ENCODE data around the gene PRAMEF13.
"Not testable (repeated sequence)": the region's sequence is repeated elsewhere in the genome, so short reads cannot be mapped to it uniquely, and the experiment has no call there.

PRAMEF13 gene

DNA sequence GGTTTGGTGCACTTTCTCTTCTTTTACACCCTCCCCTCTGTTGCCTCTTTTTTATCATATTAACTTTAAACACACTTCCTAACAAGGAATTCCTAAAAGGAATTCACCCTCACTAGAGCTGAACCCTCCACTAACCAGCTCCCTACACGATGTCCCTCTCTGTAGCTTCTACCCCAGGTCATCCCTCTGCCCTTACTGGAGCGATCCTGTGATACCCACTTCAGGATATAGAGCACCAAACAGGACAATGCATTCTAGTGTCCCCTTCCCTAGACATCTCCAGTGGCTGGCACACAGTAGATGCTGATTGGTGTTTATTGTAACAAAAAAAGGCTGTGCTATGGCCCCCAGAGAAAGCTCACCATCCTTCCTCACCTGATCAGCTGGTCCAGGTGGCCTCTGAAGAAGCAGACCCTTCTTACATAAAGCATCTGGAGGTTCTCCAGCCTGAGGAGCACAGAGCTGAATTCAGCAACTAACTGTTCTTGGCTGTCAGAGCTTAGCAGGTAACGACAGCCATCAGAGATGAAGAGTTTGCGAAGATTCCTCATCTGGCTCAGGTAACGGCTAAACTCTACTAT lies 23.4 kb upstream of the PRAMEF13 start:
- no peaks in the 10 kb centered on the region for H3K36me3 Mint-ChIP-seq
- no peak overlapping the region for H3K4me3 Mint-ChIP-seq
- H3K27me3 Mint-ChIP-seq, result peaks cover 2% of the 10 kb centered on the region
- no peaks in the 10 kb centered on the region for H3K4me1 Mint-ChIP-seq
- H3K27ac Mint-ChIP-seq, result no peak overlapping the region
- no peaks in the 10 kb centered on the region for H3K9me3 Mint-ChIP-seq

DNA sequence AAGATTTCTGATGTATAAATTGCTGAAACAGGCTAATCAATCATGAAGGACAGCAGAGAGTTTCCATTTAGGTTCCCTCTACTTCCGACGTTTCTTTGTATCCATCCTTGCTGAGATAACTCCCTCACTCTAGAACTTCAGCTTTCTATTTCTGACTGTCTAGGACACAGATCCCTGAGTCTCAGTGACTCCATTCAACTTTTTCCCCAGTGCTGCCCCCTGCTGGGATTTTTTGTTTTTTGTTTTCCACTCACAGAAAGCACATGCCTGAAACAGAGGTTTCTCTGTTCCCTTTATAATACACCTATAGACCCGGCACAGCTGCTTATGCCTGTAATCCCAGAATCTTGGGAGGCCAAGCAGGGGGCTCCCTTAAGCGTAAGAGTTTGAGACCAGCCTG lies 21.6 kb upstream of the PRAMEF13 start:
- not testable (repeated sequence) for H3K9me3 Mint-ChIP-seq, H3K4me1 Mint-ChIP-seq, H3K27me3 Mint-ChIP-seq, H3K27ac Mint-ChIP-seq, H3K4me3 Mint-ChIP-seq, H3K36me3 Mint-ChIP-seq

DNA sequence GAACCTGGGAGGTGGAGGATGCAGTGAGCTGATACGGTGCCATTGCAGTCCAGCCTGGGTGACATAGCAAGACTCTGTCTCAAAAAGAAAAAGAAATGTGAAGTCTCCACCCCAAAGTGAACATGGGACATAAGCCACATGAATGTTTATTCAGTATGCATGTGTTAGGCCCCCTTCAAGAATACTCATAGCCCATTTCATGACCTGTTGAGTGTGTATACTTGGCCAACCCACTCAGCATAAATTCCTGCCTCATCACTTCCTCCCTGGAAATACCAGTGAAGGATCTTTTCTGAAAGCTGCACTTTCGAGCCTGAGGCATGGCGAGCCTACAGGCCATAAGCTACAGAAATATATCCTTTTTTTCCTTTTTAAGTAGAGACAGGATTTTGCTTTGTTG lies 18.0 kb upstream of the PRAMEF13 start:
- H3K27ac Mint-ChIP-seq, H3K4me3 Mint-ChIP-seq, H3K9me3 Mint-ChIP-seq, H3K36me3 Mint-ChIP-seq, H3K27me3 Mint-ChIP-seq, H3K4me1 Mint-ChIP-seq: not testable (repeated sequence)

DNA sequence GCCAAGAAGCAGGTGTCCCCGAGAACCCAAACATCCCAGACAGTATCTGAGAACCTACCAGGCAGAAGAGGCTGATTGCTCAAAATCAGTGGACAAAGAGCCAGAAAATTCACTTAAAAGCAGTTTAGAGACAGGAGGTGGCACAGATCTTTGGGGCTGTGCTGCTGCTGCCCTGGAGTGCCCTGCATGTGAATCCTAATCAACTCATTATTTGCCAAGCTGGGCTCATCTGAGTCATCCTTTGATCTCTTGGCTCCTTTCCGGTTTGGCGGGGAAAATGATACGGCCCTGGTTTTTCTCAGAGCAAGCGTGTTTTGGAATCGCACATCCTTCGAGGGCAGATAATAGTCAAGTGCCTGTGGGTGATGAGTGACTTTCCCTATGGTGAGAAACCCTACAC lies 15.4 kb upstream of the PRAMEF13 start:
- H3K27ac Mint-ChIP-seq, H3K4me1 Mint-ChIP-seq, H3K9me3 Mint-ChIP-seq, H3K27me3 Mint-ChIP-seq, H3K36me3 Mint-ChIP-seq, H3K4me3 Mint-ChIP-seq: not testable (repeated sequence)

DNA sequence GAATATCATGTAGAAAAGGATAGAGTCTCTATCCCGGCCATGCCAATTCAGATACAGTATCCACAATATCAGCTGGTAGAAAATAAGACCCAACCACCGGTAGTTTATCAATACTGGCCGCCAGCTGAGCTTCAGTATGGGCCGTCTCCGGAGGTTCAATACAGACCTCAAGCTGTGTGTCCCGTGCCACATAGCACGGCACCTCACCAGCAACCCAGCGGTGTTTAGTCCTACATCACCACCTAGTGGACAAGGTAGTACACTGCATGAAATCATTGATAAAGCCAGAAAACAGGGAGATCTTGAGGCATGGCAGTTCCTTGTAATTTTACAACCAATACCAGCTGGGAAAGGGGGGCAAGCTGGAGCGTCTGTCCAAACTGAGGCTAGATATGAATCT lies 7.5 kb upstream of the PRAMEF13 start:
- H3K9me3 Mint-ChIP-seq, H3K27ac Mint-ChIP-seq, H3K36me3 Mint-ChIP-seq, H3K4me3 Mint-ChIP-seq, H3K27me3 Mint-ChIP-seq, H3K4me1 Mint-ChIP-seq: not testable (repeated sequence)

DNA sequence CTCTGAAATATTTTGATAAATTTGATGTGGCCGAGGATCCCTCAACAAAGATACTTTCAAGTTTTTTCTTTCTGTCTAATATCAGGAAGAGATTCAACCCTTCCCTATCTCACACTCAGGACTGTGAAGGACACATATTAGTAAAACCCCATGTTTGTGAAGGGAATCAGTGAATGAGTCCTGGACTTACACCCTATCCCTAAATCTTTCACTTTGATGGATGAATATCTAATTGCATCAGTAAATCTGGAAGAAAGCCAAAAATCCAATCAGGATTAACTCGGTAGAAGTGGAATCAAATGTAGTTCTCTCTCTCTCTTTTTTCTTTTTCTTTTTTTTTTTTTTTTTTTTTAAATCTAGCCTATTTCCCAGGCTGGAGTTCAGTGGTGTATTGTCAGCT lies 29.7 kb downstream of the PRAMEF13 start, which contains the start of gene PRAMEF9:
Gene PRAMEF9 (plus strand): TSS at position 301 of the 400 bp plus-strand sequence. CDS start 3,433 bp downstream, outside the sequence.
- not testable (repeated sequence) for H3K4me3 Mint-ChIP-seq, H3K4me1 Mint-ChIP-seq, H3K27ac Mint-ChIP-seq, H3K36me3 Mint-ChIP-seq, H3K27me3 Mint-ChIP-seq, H3K9me3 Mint-ChIP-seq

DNA sequence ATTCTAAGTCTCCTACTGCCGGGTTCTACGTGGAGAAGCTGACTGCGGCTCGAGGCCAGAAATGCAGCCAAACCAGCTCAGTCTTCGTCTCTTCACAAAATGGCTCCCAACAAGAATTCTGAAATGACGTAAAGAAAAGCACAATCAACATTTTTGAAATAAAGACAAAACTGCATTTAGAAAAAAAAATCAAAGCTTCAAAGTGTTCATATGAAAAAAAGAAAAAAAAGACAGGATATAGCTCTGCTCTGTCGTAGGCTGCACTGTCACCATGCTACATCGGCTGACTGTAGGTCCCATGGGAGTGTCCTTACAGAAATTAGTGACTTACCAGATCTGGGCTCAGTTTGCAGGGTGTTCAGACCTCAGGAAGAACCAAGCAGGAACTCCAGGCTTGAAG lies 35.7 kb downstream of the PRAMEF13 start, which contains the start of gene HNRNPCL4:
Gene HNRNPCL4 (minus strand): TSS at position 101 of the 400 bp plus-strand sequence. CDS start 164 bp downstream, outside the sequence.
- H3K4me1 Mint-ChIP-seq, H3K4me3 Mint-ChIP-seq, H3K27me3 Mint-ChIP-seq, H3K36me3 Mint-ChIP-seq, H3K27ac Mint-ChIP-seq, H3K9me3 Mint-ChIP-seq: not testable (repeated sequence)

DNA sequence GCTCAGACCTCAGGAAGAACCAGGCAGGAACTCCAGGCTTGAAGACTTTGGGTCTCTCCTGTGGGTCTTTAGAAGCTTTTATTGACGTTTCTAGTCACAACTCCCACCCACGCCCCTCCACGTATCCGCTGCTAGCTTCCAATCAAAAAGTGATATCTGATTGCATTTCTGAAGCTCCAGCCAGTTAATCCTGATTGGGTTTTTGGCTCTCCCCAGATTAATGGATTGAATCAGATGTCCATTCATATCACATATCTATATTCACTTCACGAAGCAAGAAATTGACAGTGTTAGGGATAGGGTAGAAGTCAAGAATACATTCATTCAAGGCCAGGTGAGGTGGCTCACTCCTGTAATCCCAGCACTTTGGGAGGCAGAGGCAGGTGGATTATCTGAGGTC lies 45.3 kb downstream of the PRAMEF13 start, which contains the start of gene PRAMEF26:
Gene PRAMEF26 (minus strand): TSS at position 101 of the 400 bp plus-strand sequence. CDS start 2,914 bp downstream, outside the sequence.
- not testable (repeated sequence) for H3K4me1 Mint-ChIP-seq, H3K4me3 Mint-ChIP-seq, H3K27me3 Mint-ChIP-seq, H3K9me3 Mint-ChIP-seq, H3K36me3 Mint-ChIP-seq, H3K27ac Mint-ChIP-seq
